Measurements from ENCODE around the gene SLC30A1.
"Not testable (repeated sequence)": the region's sequence is repeated elsewhere in the genome, so short reads cannot be mapped to it uniquely, and the experiment has no call there.

- TF ChIP-seq EZH2 (IDR thresholded peaks at IDR 0.05; ENCODE audit: insufficient read depth, poor library complexity, severe bottlenecking); EZH2phosphoT487 (IDR thresholded peaks at IDR 0.05; ENCODE audit: insufficient read depth, low read depth): not testable (repeated sequence)
Observed at GRCh38 chr1:211540824-211541223, 38.1 kb downstream of the SLC30A1 start.
